Measurements from ENCODE around the gene OTOP1. TPM values are rescaled to one million over a fixed set of nuclear protein-coding genes. Genes with fewer than 3 reads are reported as not detected.
"Not testable (repeated sequence)": the region's sequence is repeated elsewhere in the genome, so short reads cannot be mapped to it uniquely, and the experiment has no call there.

Gene OTOP1
- total RNA-seq, 1 donor from 2014 or later, result not detected

GRCh38 chr4:4145622-4146021 lies 81.1 kb downstream of the OTOP1 start:
- not testable (repeated sequence) for DNase-seq (ENCODE audit: low read depth); H3K36me3 ChIP-seq (ENCODE audit: control insufficient read depth, insufficient read depth, low read length); FAIRE-seq; H3K4me3 ChIP-seq (ENCODE audit: low read depth, low read length); H3K27me3 ChIP-seq (ENCODE audit: control insufficient read depth, insufficient read depth, low read length)
- peak; percentile 14 for TF ChIP-seq CTCF (IDR thresholded peaks at IDR 0.05; ENCODE audit: insufficient read depth, low read length, severe bottlenecking)

GRCh38 chr4:4143376-4143775 lies 83.4 kb downstream of the OTOP1 start:
- not testable (repeated sequence) for FAIRE-seq; DNase-seq (ENCODE audit: low read depth); H3K4me3 ChIP-seq (ENCODE audit: low read depth, low read length); H3K27me3 ChIP-seq (ENCODE audit: control insufficient read depth, insufficient read depth, low read length); H3K36me3 ChIP-seq (ENCODE audit: control insufficient read depth, insufficient read depth, low read length)

GRCh38 chr4:4142679-4143078 lies 84.0 kb downstream of the OTOP1 start:
- H3K4me3 ChIP-seq (ENCODE audit: low read depth, low read length); FAIRE-seq; H3K36me3 ChIP-seq (ENCODE audit: control insufficient read depth, insufficient read depth, low read length); H3K27me3 ChIP-seq (ENCODE audit: control insufficient read depth, insufficient read depth, low read length); DNase-seq (ENCODE audit: low read depth): not testable (repeated sequence)

GRCh38 chr4:4141186-4141585 lies 85.5 kb downstream of the OTOP1 start:
- FAIRE-seq; H3K36me3 ChIP-seq (ENCODE audit: control insufficient read depth, insufficient read depth, low read length); H3K4me3 ChIP-seq (ENCODE audit: low read depth, low read length); DNase-seq (ENCODE audit: low read depth); H3K27me3 ChIP-seq (ENCODE audit: control insufficient read depth, insufficient read depth, low read length): not testable (repeated sequence)

Other genes with a start within 250 kb of the OTOP1 start
- 20.0 and 29.4 TPM in 2 replicates for gene TMEM128, start 21.3 kb upstream of the OTOP1 start, total RNA-seq
- 18.3 and 25.3 TPM in 2 replicates for gene LYAR, start 63.2 kb upstream of the OTOP1 start, total RNA-seq
- gene ZBTB49, start 63.3 kb upstream of the OTOP1 start, total RNA-seq, result 3.1 and 3.9 TPM in 2 replicates
- gene NSG1, start 160.2 kb upstream of the OTOP1 start, total RNA-seq, result 2.4 and 4.1 TPM in 2 replicates

Data from bronchial epithelial cell (primary cell).